ENCODE results near the gene IRF2BPL. TPM values are rescaled to one million over a fixed set of nuclear protein-coding genes. Genes with fewer than 3 reads are reported as not detected.
A peak's percentile ranks its signal among the peaks of the same experiment; 100 is the strongest.

The IRF2BPL gene
- total RNA-seq, 4 donors from 2014 or later = 58.6 to 105 (median 98.4) TPM

DNA sequence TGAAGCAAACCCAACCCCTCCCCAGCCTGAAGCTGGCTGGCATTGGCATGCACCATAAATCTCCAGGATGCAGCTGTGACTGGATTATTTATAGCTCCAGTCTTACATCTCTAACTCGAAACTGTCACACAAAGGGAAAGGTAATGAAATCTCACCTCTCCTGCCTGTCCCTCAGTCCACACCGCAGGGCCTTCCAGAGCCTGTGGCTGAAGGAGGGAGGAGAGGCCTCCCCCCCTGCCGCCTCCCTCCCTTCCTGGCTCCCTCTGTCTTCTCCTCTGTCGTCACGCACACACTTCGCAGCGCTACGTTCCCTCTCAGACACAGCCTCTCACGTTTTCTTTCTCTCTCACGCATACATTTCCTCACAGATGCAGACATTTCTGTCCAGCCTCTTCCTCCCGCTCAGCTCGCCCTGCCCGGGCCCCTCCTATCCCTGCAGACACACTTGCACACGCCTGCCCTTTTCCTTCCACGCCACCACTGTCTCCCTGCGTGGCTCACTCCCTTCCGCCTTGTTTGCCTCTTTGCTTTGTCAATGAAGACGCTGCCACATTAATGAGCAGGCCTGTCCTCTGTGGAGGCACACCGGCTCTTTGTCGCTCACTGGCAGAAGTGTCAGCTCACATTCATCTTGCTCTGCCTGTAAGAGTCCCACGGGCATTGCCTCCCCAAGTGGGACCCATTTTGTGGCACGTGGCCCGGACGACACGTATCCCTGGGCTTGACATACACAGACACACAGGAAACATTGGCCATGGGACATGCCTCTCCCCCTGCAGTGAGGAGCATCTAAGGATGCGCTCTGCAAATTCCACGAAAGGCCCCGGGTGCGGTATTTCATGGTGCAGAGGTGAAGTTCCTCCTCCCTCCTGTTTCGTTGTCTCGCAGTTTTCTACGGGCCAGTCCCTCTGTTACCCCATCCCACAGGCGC lies 27.9 kb downstream of the IRF2BPL start:
- H3K4me1 ChIP-seq = peaks cover 14 to 16% (median 15%) of the 10 kb centered on the region in 4 donors
- intact Hi-C loops (cut with DNase I) = no loop called here
- TF ChIP-seq POLR2A (IDR thresholded peaks at IDR 0.05; ENCODE audit: low read depth) = no peak
- TF ChIP-seq EP300 (IDR thresholded peaks at IDR 0.05) = no peak
- TF ChIP-seq, protein P1, sequence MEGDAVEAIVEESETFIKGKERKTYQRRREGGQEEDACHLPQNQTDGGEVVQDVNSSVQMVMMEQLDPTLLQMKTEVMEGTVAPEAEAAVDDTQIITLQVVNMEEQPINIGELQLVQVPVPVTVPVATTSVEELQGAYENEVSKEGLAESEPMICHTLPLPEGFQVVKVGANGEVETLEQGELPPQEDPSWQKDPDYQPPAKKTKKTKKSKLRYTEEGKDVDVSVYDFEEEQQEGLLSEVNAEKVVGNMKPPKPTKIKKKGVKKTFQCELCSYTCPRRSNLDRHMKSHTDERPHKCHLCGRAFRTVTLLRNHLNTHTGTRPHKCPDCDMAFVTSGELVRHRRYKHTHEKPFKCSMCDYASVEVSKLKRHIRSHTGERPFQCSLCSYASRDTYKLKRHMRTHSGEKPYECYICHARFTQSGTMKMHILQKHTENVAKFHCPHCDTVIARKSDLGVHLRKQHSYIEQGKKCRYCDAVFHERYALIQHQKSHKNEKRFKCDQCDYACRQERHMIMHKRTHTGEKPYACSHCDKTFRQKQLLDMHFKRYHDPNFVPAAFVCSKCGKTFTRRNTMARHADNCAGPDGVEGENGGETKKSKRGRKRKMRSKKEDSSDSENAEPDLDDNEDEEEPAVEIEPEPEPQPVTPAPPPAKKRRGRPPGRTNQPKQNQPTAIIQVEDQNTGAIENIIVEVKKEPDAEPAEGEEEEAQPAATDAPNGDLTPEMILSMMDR (IDR thresholded peaks at IDR 0.05) = no peak
- no peak for TF ChIP-seq POLR2AphosphoS5 (IDR thresholded peaks at IDR 0.05)

DNA sequence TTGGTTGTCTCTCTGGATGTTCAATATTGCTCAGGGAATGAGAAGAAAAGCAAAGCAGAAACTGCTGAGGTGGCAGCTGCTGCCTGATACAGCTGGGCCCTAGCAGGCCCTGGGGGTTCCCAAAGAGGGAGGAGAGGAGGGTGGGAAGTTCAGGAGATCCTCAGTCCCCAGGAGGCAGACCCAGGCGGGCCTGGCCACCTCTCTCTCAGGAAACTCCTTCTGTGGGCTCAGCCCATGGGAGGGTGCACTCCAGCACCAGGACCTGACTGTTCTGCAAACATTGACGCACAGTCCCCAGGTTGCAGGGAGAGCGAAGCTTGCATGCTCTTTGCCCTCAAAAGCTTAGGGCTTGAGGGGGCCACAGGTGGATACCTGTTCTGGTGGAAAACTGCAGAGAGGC lies 29.6 kb downstream of the IRF2BPL start:
- no peak for DNase-seq (ENCODE audit: extremely low spot score)
- H3K36me3 ChIP-seq = no peaks in the 10 kb centered on the region
- peaks cover 11 to 16% (median 15%) of the 10 kb centered on the region in 4 donors for H3K4me1 ChIP-seq
- no peaks in the 10 kb centered on the region for H3K27me3 ChIP-seq
- TF ChIP-seq EP300 (IDR thresholded peaks at IDR 0.05) = no peak
- no peak for TF ChIP-seq POLR2AphosphoS5 (IDR thresholded peaks at IDR 0.05)
- TF ChIP-seq, protein P1 (IDR thresholded peaks at IDR 0.05) = no peak
- TF ChIP-seq POLR2A (IDR thresholded peaks at IDR 0.05; ENCODE audit: low read depth) = no peak
- H3K27ac ChIP-seq (replicated peaks in 1 of 4) = no peak overlapping the region
- WGBS = no CpG with 5 or more reads among the region's 3 CpGs
- intact Hi-C loops (cut with DNase I) = no loop called here
- no peak overlapping the region for H3K4me3 ChIP-seq
- no peaks in the 10 kb centered on the region for H3K9me3 ChIP-seq

More for the DNA sequence above, 27.9 kb downstream of the IRF2BPL start:
- peak overlapping the region; percentile 34 to 46 (median 36) for H3K4me3 ChIP-seq
- DNase-seq (ENCODE audit: extremely low spot score) = no peak
- H3K27me3 ChIP-seq = no peaks in the 10 kb centered on the region
- H3K9me3 ChIP-seq = no peaks in the 10 kb centered on the region
- H3K27ac ChIP-seq (replicated peaks in 1 of 4) = peak overlapping the region; percentile 44 to 68 (median 58)
- WGBS = 40% methylated on average over 30 of the region's 33 CpGs
- H3K36me3 ChIP-seq = no peaks in the 10 kb centered on the region

DNA sequence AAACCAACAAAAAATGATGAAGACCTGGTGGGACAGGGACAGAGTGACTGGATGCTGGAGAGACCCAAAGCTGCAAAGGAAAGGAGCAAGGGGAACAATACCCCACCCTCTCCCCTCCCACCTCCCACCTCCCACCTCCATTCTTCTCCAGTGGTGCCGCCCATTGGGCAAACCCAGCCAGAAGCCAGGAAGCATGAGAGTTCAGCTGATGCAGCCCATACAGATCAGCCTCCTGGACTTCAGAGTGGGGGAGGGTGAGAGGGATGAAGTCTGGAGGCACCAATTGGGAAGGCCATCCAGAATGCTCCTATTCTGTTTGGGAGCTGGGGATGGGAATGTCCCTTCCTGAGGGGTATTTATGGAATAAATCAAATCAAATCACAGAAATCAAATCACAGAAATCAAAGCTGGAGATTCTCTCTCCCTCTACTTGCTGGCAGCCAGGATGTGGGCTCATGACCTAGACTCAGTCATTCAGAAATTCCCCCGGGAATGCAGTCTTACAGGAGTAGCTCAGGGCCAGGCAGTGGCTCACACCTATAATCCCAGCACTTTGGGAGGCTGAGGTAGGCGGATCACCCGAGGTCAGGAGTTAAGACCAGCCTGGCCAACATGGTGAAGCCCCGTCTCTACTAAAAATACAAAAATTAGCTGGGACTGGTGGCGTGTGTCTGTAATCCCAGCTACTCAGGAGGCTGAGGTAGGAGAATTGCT lies 31.1 kb downstream of the IRF2BPL start:
- intact Hi-C loops (cut with DNase I) = no loop called here
- TF ChIP-seq POLR2A (IDR thresholded peaks at IDR 0.05; ENCODE audit: low read depth) = no peak
- no peak for TF ChIP-seq EP300 (IDR thresholded peaks at IDR 0.05)
- TF ChIP-seq POLR2AphosphoS5 (IDR thresholded peaks at IDR 0.05) = no peak
- TF ChIP-seq, protein P1 (IDR thresholded peaks at IDR 0.05) = no peak
- peaks cover 11 to 16% (median 15%) of the 10 kb centered on the region in 4 donors for H3K4me1 ChIP-seq
- no peak overlapping the region for H3K4me3 ChIP-seq
- H3K9me3 ChIP-seq = no peaks in the 10 kb centered on the region
- WGBS = 100% methylated on average over 5 of the region's 6 CpGs
- H3K36me3 ChIP-seq = no peaks in the 10 kb centered on the region
- DNase-seq (ENCODE audit: extremely low spot score) = no peak
- H3K27me3 ChIP-seq = no peaks in the 10 kb centered on the region
- no peak overlapping the region for H3K27ac ChIP-seq (replicated peaks in 1 of 4)

GRCh38 chr14:76996563-76997146 lies 31.9 kb downstream of the IRF2BPL start:
- TF ChIP-seq POLR2AphosphoS5 (IDR thresholded peaks at IDR 0.05) (no peak), EP300 (IDR thresholded peaks at IDR 0.05) (no peak)
- TF ChIP-seq, protein P1 (IDR thresholded peaks at IDR 0.05) = no peak
- Histone ChIP-seq H3K9me3 (no peaks in the 10 kb centered on the region), H3K36me3 (no peaks in the 10 kb centered on the region), H3K4me3 (no peak overlapping the region), H3K27ac (replicated peaks in 1 of 4) (no peak overlapping the region), H3K27me3 (no peaks in the 10 kb centered on the region), H3K4me1 (peaks cover 11 to 16% (median 15%) of the 10 kb centered on the region in 4 donors)
- no peak for DNase-seq (ENCODE audit: extremely low spot score)
- 100% methylated on average over 2 of the region's 2 CpGs for WGBS
- intact Hi-C loops (cut with DNase I) = no loop called here
